Vagina (tissue), 2 donors: ENCODE data around the gene UNC50. TPM values are rescaled to one million over a fixed set of nuclear protein-coding genes. Genes with fewer than 3 reads are reported as not detected.

Source experiments
- DNase-seq, 2 donors: peaks; one replicate each; pipeline ENCODE4 v3.0.0-alpha.2; 2017; ENCODE audit errors: extremely low spot score in 2 of 2
- H3K27ac ChIP-seq: fragments of 200-600 bp; sonication (generic); one replicate; pipeline ENCODE4 v1.5.1; 2019
- H3K27me3 ChIP-seq: fragments of 200-600 bp; sonication (generic); one replicate; pipeline ENCODE4 v1.5.1; 2019
- H3K36me3 ChIP-seq, 2 donors: fragments of 200-600 bp; sonication (generic); one replicate each; pipeline ENCODE4 v1.5.1; 2017 to 2019
- H3K4me1 ChIP-seq: fragments of 200-600 bp; sonication (generic); one replicate; pipeline ENCODE4 v1.5.1; 2019
- H3K4me3 ChIP-seq, 2 donors: fragments of 200-600 bp; sonication (generic); 1 replicate in 1 of 2; 2 replicates in 1 of 2; pipeline ENCODE4 v1.5.1; 2016 to 2019
- H3K9me3 ChIP-seq: fragments of 200-600 bp; sonication (generic); one replicate; pipeline ENCODE4 v1.5.1; 2019
- CTCF ChIP-seq, 3 experiments: fragments of 450-650 bp in 2 of 3; fragments of 200-600 bp in 1 of 3; sonication (generic) in 1 of 3; IDR thresholded peaks; one replicate each; pipeline ENCODE4 v1.5.1; 2017 to 2019; ENCODE audit warnings: antibody characterized with exemption in 3 of 3, mild to moderate bottlenecking in 2 of 3, moderate library complexity in 2 of 3
- POLR2A ChIP-seq, 2 donors: fragments of 450-650 bp; IDR thresholded peaks; one replicate each; pipeline ENCODE4 v1.6.1; 2017; ENCODE audit warnings: antibody characterized with exemption in 2 of 2, mild to moderate bottlenecking in 2 of 2, moderate library complexity in 2 of 2
- POLR2AphosphoS5 ChIP-seq, 2 donors: sonication (generic); formaldehyde crosslinking; IDR thresholded peaks; one replicate each; pipeline ENCODE4 v1.9.0; 2017; ENCODE audit warnings: antibody characterized with exemption in 2 of 2, mild to moderate bottlenecking in 2 of 2, low read depth in 1 of 2; ENCODE audit not compliant: insufficient read depth in 1 of 2
- intact Hi-C: fragments of 100-400 bp; cut with DNase I; formaldehyde crosslinking; loops from one replicate; pipeline ENCODE4 v1.15.1; 2023
- total RNA-seq: library from RNA; depleted of rRNA; stranded (reverse); fragments of >200 nt; gene quantifications from one replicate; pipeline ENCODE4 v1.2.3, GENCODE V29; 2016

The UNC50 gene
- total RNA-seq, 1 donor from 2014 or later = 25.8 TPM

GRCh38 chr2:98573426-98573825 lies 35.0 kb upstream of the UNC50 start:
- no peak for TF ChIP-seq POLR2A (IDR thresholded peaks at IDR 0.05)
- no peak for TF ChIP-seq POLR2AphosphoS5 (IDR thresholded peaks at IDR 0.05; ENCODE audit: insufficient read depth in 1 of 2, low read depth in 1 of 2)
- H3K4me1 ChIP-seq = no peaks in the 10 kb centered on the region
- H3K9me3 ChIP-seq = no peaks in the 10 kb centered on the region
- H3K36me3 ChIP-seq = peaks cover 0 to 24% of the 10 kb centered on the region in 2 donors
- no peaks in the 10 kb centered on the region for H3K27me3 ChIP-seq
- intact Hi-C loops = no loop called here
- DNase-seq = no peak
- no peak overlapping the region for H3K27ac ChIP-seq
- no peak overlapping the region for H3K4me3 ChIP-seq

GRCh38 chr2:98576666-98577312 lies 31.6 kb upstream of the UNC50 start:
- no peaks in the 10 kb centered on the region for H3K27me3 ChIP-seq
- TF ChIP-seq CTCF (IDR thresholded peaks at IDR 0.05) (no peak), POLR2AphosphoS5 (IDR thresholded peaks at IDR 0.05; ENCODE audit: insufficient read depth in 1 of 2, low read depth in 1 of 2) (no peak), POLR2A (IDR thresholded peaks at IDR 0.05) (no peak)
- no peak overlapping the region for H3K27ac ChIP-seq
- DNase-seq = peak in 1 of 2 donors; percentile 75
- H3K4me1 ChIP-seq = no peaks in the 10 kb centered on the region
- intact Hi-C loops = no loop called here
- H3K9me3 ChIP-seq = no peaks in the 10 kb centered on the region
- no peak overlapping the region for H3K4me3 ChIP-seq
- peaks cover 0 to 32% of the 10 kb centered on the region in 2 donors for H3K36me3 ChIP-seq

GRCh38 chr2:98577313-98577712 lies 31.1 kb upstream of the UNC50 start:
- no peaks in the 10 kb centered on the region for H3K9me3 ChIP-seq
- H3K27ac ChIP-seq = no peak overlapping the region
- no peak for TF ChIP-seq CTCF (IDR thresholded peaks at IDR 0.05)
- TF ChIP-seq POLR2A (IDR thresholded peaks at IDR 0.05) = no peak
- no peak for TF ChIP-seq POLR2AphosphoS5 (IDR thresholded peaks at IDR 0.05; ENCODE audit: insufficient read depth in 1 of 2, low read depth in 1 of 2)
- H3K36me3 ChIP-seq = peaks cover 0 to 34% of the 10 kb centered on the region in 2 donors
- intact Hi-C loops = no loop called here
- no peak overlapping the region for H3K4me3 ChIP-seq
- H3K27me3 ChIP-seq = no peaks in the 10 kb centered on the region
- DNase-seq = peak in 1 of 2 donors; percentile 58
- no peaks in the 10 kb centered on the region for H3K4me1 ChIP-seq

- Histone ChIP-seq H3K4me1 (no peaks in the 10 kb centered on the region), H3K9me3 (no peaks in the 10 kb centered on the region), H3K4me3 (no peak overlapping the region), H3K27ac (no peak overlapping the region), H3K36me3 (peaks cover 0 to 40% of the 10 kb centered on the region in 2 donors), H3K27me3 (no peaks in the 10 kb centered on the region)
- TF ChIP-seq POLR2AphosphoS5 (IDR thresholded peaks at IDR 0.05; ENCODE audit: insufficient read depth in 1 of 2, low read depth in 1 of 2) (no peak), CTCF (IDR thresholded peaks at IDR 0.05) (no peak), POLR2A (IDR thresholded peaks at IDR 0.05) (no peak)
- intact Hi-C loops = no loop called here
- DNase-seq = peak; percentile 52 to 71
Observed at GRCh38 chr2:98578231-98578630, 30.2 kb upstream of the UNC50 start.

- Histone ChIP-seq H3K27ac (no peak overlapping the region), H3K27me3 (no peaks in the 10 kb centered on the region), H3K9me3 (no peaks in the 10 kb centered on the region), H3K4me3 (no peak overlapping the region), H3K4me1 (no peaks in the 10 kb centered on the region), H3K36me3 (peaks cover 0 to 35% of the 10 kb centered on the region in 2 donors)
- peak in 1 of 2 donors; percentile 62 for DNase-seq
- TF ChIP-seq CTCF (IDR thresholded peaks at IDR 0.05) = no peak
- no peak for TF ChIP-seq POLR2A (IDR thresholded peaks at IDR 0.05)
- TF ChIP-seq POLR2AphosphoS5 (IDR thresholded peaks at IDR 0.05; ENCODE audit: insufficient read depth in 1 of 2, low read depth in 1 of 2) = no peak
- intact Hi-C loops = no loop called here
Observed at GRCh38 chr2:98579926-98580325, 28.5 kb upstream of the UNC50 start.
